ENCODE data around the gene CTSF. TPM values are rescaled to one million over a fixed set of nuclear protein-coding genes. Genes with fewer than 3 reads are reported as not detected.

Gene CTSF
- total RNA-seq, 1 donor from 2014 or later, result not detected

DNA sequence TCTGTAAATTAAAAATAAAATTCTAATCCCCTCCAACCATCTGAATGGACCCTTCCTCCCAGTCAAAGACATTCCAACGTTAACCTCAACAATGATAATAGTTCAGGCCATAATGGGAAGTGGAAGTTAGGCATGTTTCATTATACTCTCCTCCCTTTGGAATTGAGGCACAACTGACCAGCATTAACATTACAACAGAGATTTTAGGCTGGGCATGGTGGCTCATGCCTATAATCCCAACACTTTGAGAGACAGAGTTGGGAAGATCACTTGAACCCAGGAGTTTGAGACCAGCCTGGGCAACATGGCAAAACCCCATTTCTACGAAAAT, 2.4 kb upstream of the CTSF start:
- no peak for DNase-seq (ENCODE audit: low read depth, low spot score)
- Mint-ChIP-seq H3K27me3 (ENCODE audit: low read depth) (peaks cover 15% of the 10 kb centered on the region), H3K9me3 (no peaks in the 10 kb centered on the region), H3K4me3 (no peak overlapping the region), H3K27ac (ENCODE audit: unreplicated experiment) (no peak overlapping the region), H3K36me3 (ENCODE audit: low read depth) (no peaks in the 10 kb centered on the region), H3K4me1 (peaks cover 12% of the 10 kb centered on the region)
- TF ChIP-seq, protein P1, sequence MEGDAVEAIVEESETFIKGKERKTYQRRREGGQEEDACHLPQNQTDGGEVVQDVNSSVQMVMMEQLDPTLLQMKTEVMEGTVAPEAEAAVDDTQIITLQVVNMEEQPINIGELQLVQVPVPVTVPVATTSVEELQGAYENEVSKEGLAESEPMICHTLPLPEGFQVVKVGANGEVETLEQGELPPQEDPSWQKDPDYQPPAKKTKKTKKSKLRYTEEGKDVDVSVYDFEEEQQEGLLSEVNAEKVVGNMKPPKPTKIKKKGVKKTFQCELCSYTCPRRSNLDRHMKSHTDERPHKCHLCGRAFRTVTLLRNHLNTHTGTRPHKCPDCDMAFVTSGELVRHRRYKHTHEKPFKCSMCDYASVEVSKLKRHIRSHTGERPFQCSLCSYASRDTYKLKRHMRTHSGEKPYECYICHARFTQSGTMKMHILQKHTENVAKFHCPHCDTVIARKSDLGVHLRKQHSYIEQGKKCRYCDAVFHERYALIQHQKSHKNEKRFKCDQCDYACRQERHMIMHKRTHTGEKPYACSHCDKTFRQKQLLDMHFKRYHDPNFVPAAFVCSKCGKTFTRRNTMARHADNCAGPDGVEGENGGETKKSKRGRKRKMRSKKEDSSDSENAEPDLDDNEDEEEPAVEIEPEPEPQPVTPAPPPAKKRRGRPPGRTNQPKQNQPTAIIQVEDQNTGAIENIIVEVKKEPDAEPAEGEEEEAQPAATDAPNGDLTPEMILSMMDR (conservative IDR thresholded peaks at IDR 0.05), result no peak

DNA sequence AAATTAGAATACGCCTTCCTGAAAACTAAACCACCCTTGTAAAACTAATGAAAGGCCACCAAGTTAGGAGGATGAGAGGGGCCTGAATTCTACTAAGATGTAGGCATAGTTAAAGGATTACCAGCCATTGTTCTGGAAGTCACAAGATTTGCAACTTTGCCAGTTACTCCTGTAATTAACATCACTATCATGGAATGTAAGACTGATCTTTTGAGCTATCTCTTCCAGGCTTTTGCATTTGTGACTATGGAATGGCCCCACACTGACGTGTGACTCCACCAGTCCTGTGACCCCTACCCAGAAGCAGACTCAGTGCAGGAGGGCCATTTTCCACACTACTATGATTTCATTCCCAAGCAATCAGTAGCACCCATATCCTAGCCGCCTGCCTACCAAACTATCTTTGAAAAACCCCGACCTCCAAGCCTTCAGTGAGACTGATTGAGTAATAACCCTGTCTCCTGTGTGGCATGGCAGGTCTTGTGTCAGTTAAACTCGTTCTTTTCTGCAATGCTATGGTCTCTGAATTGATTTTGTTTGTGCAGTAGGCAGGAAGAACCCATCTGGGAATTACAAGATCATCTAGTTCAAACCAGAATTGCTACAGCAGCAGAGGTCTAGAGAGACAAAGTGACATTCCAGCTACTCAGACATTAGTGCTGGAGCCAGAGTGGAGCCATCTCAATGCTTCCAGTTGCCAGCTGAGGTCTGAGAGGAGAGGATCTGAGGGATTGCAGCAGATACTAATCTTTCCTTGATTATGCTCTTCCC, 1.9 kb upstream of the CTSF start:
- Mint-ChIP-seq H3K4me1 (peaks cover 12% of the 10 kb centered on the region), H3K27me3 (ENCODE audit: low read depth) (peaks cover 15% of the 10 kb centered on the region), H3K4me3 (no peak overlapping the region), H3K9me3 (no peaks in the 10 kb centered on the region), H3K27ac (ENCODE audit: unreplicated experiment) (no peak overlapping the region), H3K36me3 (ENCODE audit: low read depth) (no peaks in the 10 kb centered on the region)
- no peak for DNase-seq (ENCODE audit: low read depth, low spot score)
- TF ChIP-seq, protein P1 (conservative IDR thresholded peaks at IDR 0.05), result no peak

DNA sequence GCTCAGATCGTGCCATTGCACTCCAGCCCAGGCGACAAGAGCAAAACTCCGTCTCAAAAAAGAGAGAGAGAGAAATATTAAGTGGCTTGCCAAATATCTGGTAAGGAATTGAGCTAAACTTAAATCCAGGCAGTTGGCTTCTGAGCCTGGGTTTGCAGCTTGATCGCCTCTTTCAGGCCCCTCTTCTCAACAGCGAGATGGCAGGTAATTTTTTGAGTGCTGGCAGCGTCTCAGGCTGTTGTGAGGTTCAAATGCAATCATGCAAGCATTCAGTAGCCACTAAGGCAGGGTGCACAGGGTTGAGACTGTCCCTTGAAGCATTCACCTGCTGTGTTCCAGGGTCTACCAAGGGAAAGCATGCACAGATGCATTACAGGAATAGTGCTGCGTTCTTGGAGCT, 670 bp upstream of the CTSF start:
- Mint-ChIP-seq H3K4me3 (no peak overlapping the region), H3K27me3 (ENCODE audit: low read depth) (peaks cover 8% of the 10 kb centered on the region), H3K27ac (ENCODE audit: unreplicated experiment) (peak overlapping the region; percentile 35), H3K9me3 (no peaks in the 10 kb centered on the region), H3K36me3 (ENCODE audit: low read depth) (no peaks in the 10 kb centered on the region), H3K4me1 (peaks cover 12% of the 10 kb centered on the region)
- DNase-seq (ENCODE audit: low read depth, low spot score), result no peak
- TF ChIP-seq, protein P1 (conservative IDR thresholded peaks at IDR 0.05), result no peak

DNA sequence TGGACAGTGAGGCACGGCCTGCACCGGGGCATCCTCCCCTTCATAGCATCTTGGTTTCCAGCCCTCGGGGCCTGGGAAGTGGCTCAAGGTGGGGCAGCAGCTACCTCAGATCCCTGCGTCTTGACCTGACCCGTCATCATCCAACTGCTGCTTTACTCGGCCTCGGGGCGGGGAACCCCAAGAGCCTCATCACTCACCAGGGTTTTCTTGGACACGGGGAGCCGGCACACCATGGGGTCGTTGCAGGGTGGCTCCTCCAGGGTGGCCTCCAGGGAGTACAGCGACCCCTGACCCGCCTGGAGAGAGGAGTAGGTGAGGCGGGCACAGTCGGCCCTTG, 651 bp downstream of the CTSF start:
- no peaks in the 10 kb centered on the region for H3K36me3 Mint-ChIP-seq (ENCODE audit: low read depth)
- H3K27me3 Mint-ChIP-seq (ENCODE audit: low read depth), result peaks cover 2% of the 10 kb centered on the region
- H3K9me3 Mint-ChIP-seq, result no peaks in the 10 kb centered on the region
- no peak for DNase-seq (ENCODE audit: low read depth, low spot score)
- H3K27ac Mint-ChIP-seq (ENCODE audit: unreplicated experiment), result no peak overlapping the region
- H3K4me1 Mint-ChIP-seq, result peaks cover 12% of the 10 kb centered on the region
- H3K4me3 Mint-ChIP-seq, result no peak overlapping the region
- TF ChIP-seq, protein P1 (conservative IDR thresholded peaks at IDR 0.05), result no peak

DNA sequence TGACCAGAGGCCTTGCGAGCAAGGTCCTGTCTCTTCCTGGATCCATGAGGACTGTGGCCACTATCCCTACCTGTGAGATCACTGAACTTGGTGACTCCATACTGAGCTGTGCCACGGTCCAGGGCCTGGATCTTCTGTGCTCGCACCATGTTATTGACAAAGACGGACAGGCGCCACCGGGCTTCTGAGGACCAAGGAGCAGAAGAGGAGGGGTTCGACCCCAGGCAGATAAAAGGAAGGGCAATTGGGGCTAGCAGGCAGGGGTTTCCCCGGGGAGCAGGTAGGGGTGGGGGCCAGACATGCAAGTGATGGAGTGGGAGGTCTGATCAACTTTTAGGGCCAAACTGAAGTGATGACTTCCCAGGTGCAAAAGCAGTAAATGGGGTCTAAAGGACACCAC, 2.2 kb downstream of the CTSF start:
- Mint-ChIP-seq H3K27ac (ENCODE audit: unreplicated experiment) (no peak overlapping the region), H3K27me3 (ENCODE audit: low read depth) (peaks cover 2% of the 10 kb centered on the region), H3K36me3 (ENCODE audit: low read depth) (no peaks in the 10 kb centered on the region), H3K9me3 (no peaks in the 10 kb centered on the region), H3K4me3 (no peak overlapping the region), H3K4me1 (peaks cover 12% of the 10 kb centered on the region)
- DNase-seq (ENCODE audit: low read depth, low spot score), result no peak
- TF ChIP-seq, protein P1 (conservative IDR thresholded peaks at IDR 0.05), result no peak
